Small intestine (tissue), 16 donors: ENCODE measurements around the gene FAM76A. TPM values are rescaled to one million over a fixed set of nuclear protein-coding genes. Genes with fewer than 3 reads are reported as not detected.
"Not testable (repeated sequence)": the region's sequence is repeated elsewhere in the genome, so short reads cannot be mapped to it uniquely, and the experiment has no call there.

Source experiments
- DNase-seq, 2 donors: peaks; one replicate each; pipeline versions ENCODE4 v3.0.0 to v3.0.0-alpha.2; 2013
- FAIRE-seq: peaks from 2 replicates; lab custom pipeline; 2012; peaks lifted over from hg19 to GRCh38; lab: Jason Lieb, UNC
- H3K27ac ChIP-seq, 3 donors: one replicate each; pipeline ENCODE4 v1.5.1; 2013; ENCODE audit warnings: low read length in 2 of 3, mild to moderate bottlenecking in 2 of 3, control low read depth in 1 of 3, inconsistent platforms in 1 of 3, low read depth in 1 of 3, moderate library complexity in 1 of 3
- H3K27me3 ChIP-seq, 3 donors: one replicate each; pipeline ENCODE4 v1.6.1; 2013; ENCODE audit warnings: low read length in 3 of 3, inconsistent platforms in 1 of 3; ENCODE audit not compliant: control insufficient read depth in 3 of 3, insufficient read depth in 3 of 3
- H3K36me3 ChIP-seq, 3 donors: one replicate each; pipeline ENCODE4 v1.6.1; 2013; ENCODE audit warnings: low read length in 3 of 3, inconsistent platforms in 1 of 3, low read depth in 1 of 3, mild to moderate bottlenecking in 1 of 3, moderate library complexity in 1 of 3; ENCODE audit not compliant: control insufficient read depth in 3 of 3, insufficient read depth in 2 of 3
- H3K4me1 ChIP-seq, 3 donors: one replicate each; pipeline ENCODE4 v1.6.1; 2013; ENCODE audit warnings: low read length in 2 of 3, inconsistent platforms in 1 of 3, low read depth in 1 of 3, mild to moderate bottlenecking in 1 of 3, moderate library complexity in 1 of 3; ENCODE audit not compliant: control insufficient read depth in 3 of 3, insufficient read depth in 2 of 3
- H3K4me3 ChIP-seq, 3 donors: one replicate each; pipeline ENCODE4 v1.5.1; 2013; ENCODE audit warnings: low read length in 3 of 3, control low read depth in 1 of 3, inconsistent platforms in 1 of 3, low read depth in 1 of 3, mild to moderate bottlenecking in 1 of 3, moderate library complexity in 1 of 3
- H3K9me3 ChIP-seq, 2 donors: one replicate each; pipeline ENCODE4 v1.6.1; 2013; ENCODE audit warnings: low read depth in 1 of 2, low read length in 1 of 2; ENCODE audit not compliant: control insufficient read depth in 2 of 2, insufficient read depth in 1 of 2
- WGBS, 3 donors: extraction: QIAGEN DNeasy Blood & Tissue Kit; methylation state at CpG; one replicate each; pipeline ENCODE4 v1.1.7; 2013; 5-methylcytosine and 5-hydroxymethylcytosine counted together
- long read RNA-seq, 10 donors: transcript quantifications; one replicate each; lab custom pipeline, GENCODE V29; 2026
- polyA plus RNA-seq, 4 donors: library from polyadenylated mRNA; stranded (reverse) in 3 of 4; unstranded in 1 of 4; fragments of 200-250 nt in 3 of 4; fragments of 120-200 nt in 1 of 4; gene quantifications; one replicate each; pipeline versions ENCODE4 v1.2.1 to v1.2.3, GENCODE V29; 2013
- donor health status: healthy with polysubstance abuse.
- donor health status: control.
- donor health status: control.
- donor health status: Bipolar disorder and iron deficiency.
- donor health status: healthy.

The FAM76A gene
- polyA plus RNA-seq, result 1 to 10 TPM; 3.5 to 8.3 (median 4.1) TPM
- long read RNA-seq, donor 1, result 0 reads
- long read RNA-seq, donor 2, result 0 reads
- long read RNA-seq, donor 3, result 0 reads
- long read RNA-seq, donor 4, result 0 reads
- long read RNA-seq, donor 5, result 0 reads
- long read RNA-seq, donor 6, partial matches to known transcripts, result 0 of 1 reads
- long read RNA-seq, donor 6, other reads (novel, unspliced or antisense), result 0 of 1 reads
- long read RNA-seq, donor 7, result 0 reads
- long read RNA-seq, donor 8, partial matches to known transcripts, result 0 of 1 reads
- long read RNA-seq, donor 8, other reads (novel, unspliced or antisense), result 0 of 1 reads
- long read RNA-seq, donor 9, result 0 reads
- long read RNA-seq, donor 10, result 0 reads

DNA sequence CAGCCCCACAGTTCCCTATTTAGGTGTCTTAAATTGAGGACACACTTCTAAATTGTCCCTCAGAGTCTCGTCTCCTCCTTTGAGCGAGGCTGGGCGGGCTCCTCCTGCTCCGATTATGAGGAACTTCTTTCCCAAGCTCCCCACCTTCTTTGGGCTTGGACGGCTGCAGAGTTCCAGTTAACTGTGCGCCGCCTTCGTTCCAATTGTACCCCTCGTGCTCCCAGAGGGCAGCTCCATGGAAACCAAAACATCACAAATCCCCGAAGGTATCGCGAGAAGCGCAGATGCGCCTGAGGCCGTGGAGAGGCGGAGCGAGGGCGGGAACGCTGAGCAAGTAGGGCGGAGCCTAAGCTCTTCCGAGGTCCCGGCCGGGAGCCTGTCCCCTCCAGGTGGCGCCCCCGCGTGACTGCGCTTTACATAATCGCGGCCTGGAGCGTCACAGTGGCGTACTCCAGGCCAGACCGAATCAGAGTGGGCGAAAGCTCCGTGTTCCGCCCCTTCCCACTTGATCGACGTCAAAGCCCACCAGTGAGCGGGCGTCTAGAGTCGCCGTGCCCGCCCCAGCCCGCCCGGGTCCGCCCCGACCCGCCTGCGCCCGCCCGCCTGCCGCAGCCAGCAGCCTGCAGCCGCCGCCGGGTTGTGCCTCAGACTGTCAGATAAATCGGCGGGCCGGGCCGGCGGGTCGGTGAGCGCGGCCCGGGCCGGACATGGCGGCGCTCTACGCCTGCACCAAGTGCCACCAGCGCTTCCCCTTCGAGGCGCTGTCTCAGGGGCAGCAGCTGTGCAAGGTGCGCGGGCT lies at the start of gene FAM76A:
Gene FAM76A (plus strand): TSS at position 588 of the 799 bp plus-strand sequence. CDS start 120 bp downstream, at position 708.
- H3K36me3 ChIP-seq, result peaks cover 0 to 16% (median 0%) of the 10 kb centered on the region in 3 donors
- 2% methylated on average over 53 to 72 of the region's 72 CpGs for WGBS, 3 donors
- DNase-seq (peak; percentile 100), FAIRE-seq (no peak)
- H3K4me3 ChIP-seq, result peak within 1 kb of the TSS; percentile 75 to 95 (median 83)
- H3K27me3 ChIP-seq, result no peaks in the 10 kb centered on the region
- H3K9me3 ChIP-seq, result no peaks in the 10 kb centered on the region
- peaks cover 0 to 8% (median 3%) of the 10 kb centered on the region in 3 donors for H3K4me1 ChIP-seq
- H3K27ac ChIP-seq, result peak within 1 kb of the TSS; percentile 76 to 87 (median 81)

DNA sequence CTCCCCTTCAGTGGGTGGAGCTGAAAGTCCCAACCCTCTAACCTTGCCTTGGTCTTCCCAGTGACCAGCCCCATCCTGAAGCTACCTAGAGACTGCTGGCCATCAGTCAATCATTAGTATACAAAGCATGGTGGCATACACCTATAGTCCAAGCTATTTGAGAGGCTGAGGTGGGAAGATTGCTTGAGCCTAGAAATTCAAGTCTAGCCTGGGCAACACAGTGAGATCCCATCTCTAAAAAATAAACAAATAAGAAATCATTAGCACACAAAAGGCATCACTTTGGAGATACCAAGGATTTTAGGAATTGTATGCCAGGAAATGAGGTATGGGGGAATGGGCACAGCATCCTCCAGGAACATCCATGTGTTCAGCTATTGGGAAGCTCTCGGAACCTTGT lies 49.4 kb upstream of the FAM76A start:
- Histone ChIP-seq H3K4me3 (no peak overlapping the region), H3K27me3 (peaks cover 0 to 1% (median 0%) of the 10 kb centered on the region in 3 donors), H3K9me3 (peaks cover 0 to 13% of the 10 kb centered on the region in 2 donors), H3K4me1 (peaks cover 0 to 13% (median 3%) of the 10 kb centered on the region in 3 donors), H3K27ac (no peak overlapping the region), H3K36me3 (no peaks in the 10 kb centered on the region)
- WGBS, 3 donors, result 100% methylated on average over 1 of the region's 1 CpG
- DNase-seq, result no peak
- FAIRE-seq, result no peak

DNA sequence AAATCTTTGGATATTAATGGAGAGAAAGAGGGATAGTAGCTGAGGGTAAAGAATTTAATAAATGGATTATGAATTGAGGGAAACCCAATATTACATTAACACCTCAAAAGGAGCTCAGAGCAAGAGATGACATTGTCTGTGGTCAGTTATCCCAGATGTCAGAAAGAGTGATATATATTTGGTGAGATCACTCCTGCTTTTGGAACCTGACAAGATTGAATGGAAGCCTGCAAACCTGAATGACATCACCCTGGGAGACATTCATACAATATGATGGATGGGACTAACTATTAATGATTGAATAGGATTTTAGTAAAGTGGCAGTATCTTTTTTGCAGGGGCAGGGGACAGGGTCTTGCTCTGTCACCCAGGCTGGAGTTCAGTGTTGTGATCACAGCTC lies 47.0 kb upstream of the FAM76A start:
- Histone ChIP-seq H3K4me1 (no peaks in the 10 kb centered on the region), H3K4me3 (no peak overlapping the region), H3K36me3 (no peaks in the 10 kb centered on the region), H3K9me3 (peaks cover 0 to 25% of the 10 kb centered on the region in 2 donors), H3K27me3 (peaks cover 0 to 1% (median 0%) of the 10 kb centered on the region in 3 donors), H3K27ac (no peak overlapping the region)
- DNase-seq (no peak), FAIRE-seq (no peak)

DNA sequence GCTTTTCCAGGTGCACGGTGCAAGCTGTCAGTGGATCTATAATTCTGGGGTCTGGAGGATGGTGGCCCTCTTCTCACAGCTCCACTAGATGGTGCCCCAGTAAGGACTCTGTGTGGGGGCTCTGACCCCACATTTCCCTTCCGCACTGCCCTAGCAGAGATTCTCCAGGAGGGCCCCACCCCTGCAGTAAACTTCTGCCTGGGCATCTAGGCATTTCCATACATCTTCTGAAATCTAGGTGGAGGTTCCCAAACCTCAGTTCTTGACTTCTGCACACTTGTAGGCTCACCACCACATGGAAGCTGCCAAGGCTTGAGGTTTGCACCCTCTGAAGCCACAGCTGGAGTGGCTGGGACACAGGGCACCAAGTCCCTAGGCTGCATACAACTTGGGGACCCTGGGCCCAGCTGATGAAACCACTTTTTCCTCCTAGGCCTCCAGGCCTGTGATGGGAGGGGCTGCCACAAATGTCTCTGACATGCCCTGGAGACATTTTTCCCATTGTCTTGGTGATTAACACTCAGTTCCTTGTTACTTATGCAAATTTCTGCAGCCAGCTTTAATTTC lies 45.5 kb upstream of the FAM76A start:
- FAIRE-seq, H3K4me3 ChIP-seq, H3K27ac ChIP-seq, H3K36me3 ChIP-seq, H3K27me3 ChIP-seq, H3K4me1 ChIP-seq, DNase-seq: not testable (repeated sequence)
- 94 to 100% (median 96%) methylated on average over 2 of the region's 2 CpGs for WGBS, 3 donors
- peaks cover 0 to 25% of the 10 kb centered on the region in 2 donors for H3K9me3 ChIP-seq

DNA sequence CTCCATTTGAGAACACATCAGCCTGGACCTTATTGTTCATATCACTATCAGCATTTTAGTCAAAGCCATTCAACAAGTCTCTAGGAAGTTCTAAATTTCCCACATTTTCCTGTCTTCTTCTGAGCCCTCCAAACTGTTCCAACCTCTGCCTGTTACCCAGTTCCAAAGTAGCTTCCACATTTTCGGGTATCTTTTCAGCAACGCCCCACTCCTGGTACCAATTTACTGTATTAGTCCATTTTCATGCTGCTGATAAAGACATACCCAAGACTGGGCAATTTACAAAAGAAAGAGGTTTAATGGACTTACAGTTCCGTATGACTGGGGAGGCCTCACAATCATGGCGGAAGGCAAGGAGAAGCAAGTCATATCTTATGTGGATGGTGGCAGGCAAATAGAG lies 44.2 kb upstream of the FAM76A start:
- WGBS, 3 donors, result 93 to 97% (median 95%) methylated on average over 4 of the region's 4 CpGs
- DNase-seq, FAIRE-seq: not testable (repeated sequence)

DNA sequence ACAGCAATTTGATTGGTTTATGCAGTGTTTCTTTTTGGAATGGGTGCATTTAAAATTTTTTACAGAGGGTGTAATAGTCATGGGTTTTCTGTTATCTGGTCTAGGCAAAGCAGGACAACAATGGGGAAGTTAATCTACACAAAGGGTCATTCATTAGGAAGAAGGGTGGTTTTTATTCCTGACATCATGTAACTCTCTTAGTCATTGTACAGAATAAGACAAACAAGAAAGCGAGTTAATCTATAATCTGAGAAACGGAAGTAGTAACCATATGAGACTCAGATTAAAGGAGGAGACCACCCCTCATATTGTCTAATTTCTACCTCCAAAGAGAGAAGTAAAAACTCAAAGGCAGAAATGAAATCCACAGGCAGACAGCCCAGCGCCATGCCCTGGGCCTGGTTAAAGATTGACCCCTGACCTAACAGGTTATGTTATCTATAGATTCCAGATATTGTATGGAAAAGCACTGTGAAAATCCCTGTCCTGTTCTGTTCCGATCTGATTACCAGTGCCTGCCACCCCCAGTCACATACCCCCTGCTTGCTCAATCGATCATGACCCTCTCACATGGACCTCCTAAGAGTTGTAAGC lies 43.3 kb upstream of the FAM76A start:
- no peak for DNase-seq
- Histone ChIP-seq H3K27ac (peak overlapping the region in 1 of 3 donors; percentile 32), H3K36me3 (no peaks in the 10 kb centered on the region), H3K4me1 (peaks cover 0 to 11% (median 0%) of the 10 kb centered on the region in 3 donors), H3K27me3 (peaks cover 0 to 1% (median 0%) of the 10 kb centered on the region in 3 donors), H3K4me3 (no peak overlapping the region), H3K9me3 (peaks cover 0 to 25% of the 10 kb centered on the region in 2 donors)
- FAIRE-seq, result no peak
- WGBS, 3 donors, result 44 to 65% (median 54%) methylated on average over 5 of the region's 5 CpGs

More for the DNA sequence above, 44.2 kb upstream of the FAM76A start:
- not testable (repeated sequence) for H3K27ac ChIP-seq, H3K36me3 ChIP-seq, H3K4me1 ChIP-seq, H3K4me3 ChIP-seq, H3K27me3 ChIP-seq
- peaks cover 0 to 25% of the 10 kb centered on the region in 2 donors for H3K9me3 ChIP-seq

DNA sequence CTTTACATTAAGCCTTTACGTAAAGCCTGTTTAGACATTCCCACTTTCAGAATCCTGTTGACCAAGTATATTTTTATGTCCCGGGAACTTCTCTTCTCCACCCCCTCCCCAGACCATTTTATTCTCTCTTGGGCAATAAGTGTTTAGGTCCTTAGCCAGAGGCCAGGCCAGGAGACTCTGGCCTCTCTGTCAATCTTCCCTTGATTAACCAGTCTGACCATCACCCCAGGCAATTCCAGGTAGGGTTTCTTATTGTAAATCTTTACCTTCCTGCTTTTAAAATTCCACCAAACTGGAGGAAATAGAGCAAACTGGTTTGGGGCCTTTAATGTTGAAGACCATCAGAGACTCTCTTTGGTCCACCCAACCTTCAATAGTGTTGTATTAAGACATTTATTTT lies 41.6 kb upstream of the FAM76A start:
- H3K4me3 ChIP-seq, result no peak overlapping the region
- FAIRE-seq, result no peak
- no peak for DNase-seq
- H3K27me3 ChIP-seq, result peaks cover 0 to 1% (median 0%) of the 10 kb centered on the region in 3 donors
- H3K9me3 ChIP-seq, result peaks cover 0 to 25% of the 10 kb centered on the region in 2 donors
- WGBS, 3 donors, result 94 to 97% (median 96%) methylated on average over 2 of the region's 2 CpGs
- H3K27ac ChIP-seq, result no peak overlapping the region
- no peaks in the 10 kb centered on the region for H3K36me3 ChIP-seq
- peaks cover 0 to 11% (median 0%) of the 10 kb centered on the region in 3 donors for H3K4me1 ChIP-seq
